ENCODE measurements around the gene FGFR3. TPM values are rescaled to one million over a fixed set of nuclear protein-coding genes. Genes with fewer than 3 reads are reported as not detected.

FGFR3 gene
- total RNA-seq, 4 donors from 2014 or later, result 0.78 to 5.1 (median 1.6) TPM

DNA sequence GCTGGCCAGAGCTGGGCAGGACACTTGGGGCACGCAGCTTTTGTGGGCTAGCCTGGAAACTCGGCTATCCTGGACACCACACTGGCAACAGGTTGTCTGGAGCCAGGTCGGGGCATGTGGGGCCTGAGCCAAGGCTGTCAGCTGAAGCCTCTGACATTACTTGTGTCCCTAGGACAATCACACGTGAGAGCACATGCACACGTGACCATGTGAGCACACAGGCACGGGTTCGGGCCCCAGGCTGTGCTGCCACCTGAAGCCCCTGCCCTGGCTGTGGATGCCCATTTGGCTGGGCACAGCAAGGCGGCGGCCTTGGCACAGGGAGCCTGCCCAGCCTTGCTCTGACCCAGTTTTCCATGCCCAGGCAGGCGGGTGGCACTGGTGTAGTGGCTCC, 8.7 kb upstream of the FGFR3 start:
- WGBS, 2 donors, result 75 to 80% methylated on average over 8 of the region's 10 CpGs
- peaks cover 0 to 15% of the 10 kb centered on the region in 2 donors for H3K4me1 ChIP-seq
- H3K4me3 ChIP-seq (replicated peaks in 1 of 3), result no peak overlapping the region
- H3K9me3 ChIP-seq, result no peaks in the 10 kb centered on the region
- no peak overlapping the region for H3K27ac ChIP-seq
- H3K27me3 ChIP-seq, result no peaks in the 10 kb centered on the region
- H3K36me3 ChIP-seq, result no peaks in the 10 kb centered on the region
- TF ChIP-seq, protein P1, sequence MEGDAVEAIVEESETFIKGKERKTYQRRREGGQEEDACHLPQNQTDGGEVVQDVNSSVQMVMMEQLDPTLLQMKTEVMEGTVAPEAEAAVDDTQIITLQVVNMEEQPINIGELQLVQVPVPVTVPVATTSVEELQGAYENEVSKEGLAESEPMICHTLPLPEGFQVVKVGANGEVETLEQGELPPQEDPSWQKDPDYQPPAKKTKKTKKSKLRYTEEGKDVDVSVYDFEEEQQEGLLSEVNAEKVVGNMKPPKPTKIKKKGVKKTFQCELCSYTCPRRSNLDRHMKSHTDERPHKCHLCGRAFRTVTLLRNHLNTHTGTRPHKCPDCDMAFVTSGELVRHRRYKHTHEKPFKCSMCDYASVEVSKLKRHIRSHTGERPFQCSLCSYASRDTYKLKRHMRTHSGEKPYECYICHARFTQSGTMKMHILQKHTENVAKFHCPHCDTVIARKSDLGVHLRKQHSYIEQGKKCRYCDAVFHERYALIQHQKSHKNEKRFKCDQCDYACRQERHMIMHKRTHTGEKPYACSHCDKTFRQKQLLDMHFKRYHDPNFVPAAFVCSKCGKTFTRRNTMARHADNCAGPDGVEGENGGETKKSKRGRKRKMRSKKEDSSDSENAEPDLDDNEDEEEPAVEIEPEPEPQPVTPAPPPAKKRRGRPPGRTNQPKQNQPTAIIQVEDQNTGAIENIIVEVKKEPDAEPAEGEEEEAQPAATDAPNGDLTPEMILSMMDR (IDR thresholded peaks at IDR 0.05), result no peak
- TF ChIP-seq POLR2A (IDR thresholded peaks at IDR 0.05), result no peak
- peak in 1 of 2 donors; percentile 47 for DNase-seq
- intact Hi-C loops (cut with DNase I), result no loop called here

DNA sequence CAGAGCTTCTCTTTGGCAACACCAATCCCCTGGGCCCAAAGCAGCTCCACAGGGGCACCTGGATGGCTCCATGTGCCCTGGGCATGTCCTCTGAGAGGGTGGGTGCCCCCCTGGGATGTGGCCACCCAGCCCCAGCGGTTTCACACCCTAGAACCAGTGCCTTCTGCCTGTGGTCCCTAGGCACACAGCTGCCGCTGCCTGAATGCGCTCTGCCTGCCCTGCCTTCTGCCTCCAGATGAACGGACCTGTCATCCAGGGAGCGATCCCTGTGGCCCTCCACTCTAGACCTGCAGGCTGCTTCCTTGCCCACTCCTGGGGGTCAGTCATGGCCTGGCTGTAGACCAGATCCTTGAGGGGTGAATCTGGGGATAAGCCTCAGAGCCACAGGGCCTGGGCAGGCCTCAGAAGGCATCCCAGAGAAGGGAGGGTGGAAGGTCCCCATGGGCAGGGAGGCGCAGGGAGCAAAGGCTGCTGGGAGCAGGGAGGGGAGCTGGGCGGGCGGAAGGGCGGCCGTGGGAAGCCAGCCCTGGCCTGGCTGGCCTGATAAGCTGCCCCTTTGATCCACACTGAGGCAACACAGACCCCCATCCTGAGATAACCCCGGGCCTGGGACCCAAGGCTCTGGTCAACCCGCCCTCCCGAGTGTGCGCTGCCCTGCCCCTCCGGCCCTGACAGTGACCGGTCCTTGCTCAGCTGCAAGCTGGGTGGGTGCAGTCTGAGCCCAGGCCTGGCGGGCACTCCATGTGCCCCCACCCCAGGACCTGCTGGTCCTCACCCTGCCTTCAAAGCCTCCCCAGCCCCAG, 8.1 kb upstream of the FGFR3 start:
- Histone ChIP-seq H3K9me3 (no peaks in the 10 kb centered on the region), H3K4me3 (replicated peaks in 1 of 3) (no peak overlapping the region), H3K36me3 (no peaks in the 10 kb centered on the region), H3K4me1 (peaks cover 0 to 15% of the 10 kb centered on the region in 2 donors), H3K27ac (no peak overlapping the region), H3K27me3 (no peaks in the 10 kb centered on the region)
- no peak for DNase-seq
- intact Hi-C loops (cut with DNase I), result no loop called here
- WGBS, 2 donors, result 69 to 71% methylated on average over 10 of the region's 17 CpGs
- TF ChIP-seq, protein P1 (IDR thresholded peaks at IDR 0.05), result no peak
- no peak for TF ChIP-seq POLR2A (IDR thresholded peaks at IDR 0.05)

DNA sequence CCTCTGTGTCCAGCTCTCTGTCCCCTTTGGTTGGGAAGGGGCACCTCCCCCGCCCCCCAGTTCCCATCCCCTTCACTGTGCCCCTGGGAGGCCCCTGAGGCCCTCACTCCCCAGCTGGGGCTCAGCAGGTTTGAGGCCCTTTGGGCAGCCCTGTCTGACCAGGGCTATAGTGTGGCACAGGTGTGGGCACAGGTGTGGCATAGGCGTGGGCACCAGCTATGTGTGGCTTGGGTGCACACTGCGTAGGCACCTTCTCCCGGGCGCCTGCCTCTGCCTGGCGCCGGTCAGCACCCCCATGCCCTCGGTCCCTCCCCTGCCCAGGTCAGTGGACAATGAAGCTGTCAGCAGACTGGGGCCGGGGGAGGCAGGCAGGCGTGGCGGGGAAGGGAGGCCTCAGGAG, 7.5 kb upstream of the FGFR3 start:
- Histone ChIP-seq H3K27ac (no peak overlapping the region), H3K36me3 (no peaks in the 10 kb centered on the region), H3K9me3 (no peaks in the 10 kb centered on the region), H3K4me1 (peaks cover 0 to 15% of the 10 kb centered on the region in 2 donors), H3K4me3 (replicated peaks in 1 of 3) (no peak overlapping the region), H3K27me3 (no peaks in the 10 kb centered on the region)
- TF ChIP-seq POLR2A (IDR thresholded peaks at IDR 0.05), result no peak
- TF ChIP-seq, protein P1 (IDR thresholded peaks at IDR 0.05), result no peak
- DNase-seq, result no peak
- WGBS, 2 donors, result 89 to 95% methylated on average over 5 to 7 of the region's 11 CpGs
- intact Hi-C loops (cut with DNase I), result no loop called here

DNA sequence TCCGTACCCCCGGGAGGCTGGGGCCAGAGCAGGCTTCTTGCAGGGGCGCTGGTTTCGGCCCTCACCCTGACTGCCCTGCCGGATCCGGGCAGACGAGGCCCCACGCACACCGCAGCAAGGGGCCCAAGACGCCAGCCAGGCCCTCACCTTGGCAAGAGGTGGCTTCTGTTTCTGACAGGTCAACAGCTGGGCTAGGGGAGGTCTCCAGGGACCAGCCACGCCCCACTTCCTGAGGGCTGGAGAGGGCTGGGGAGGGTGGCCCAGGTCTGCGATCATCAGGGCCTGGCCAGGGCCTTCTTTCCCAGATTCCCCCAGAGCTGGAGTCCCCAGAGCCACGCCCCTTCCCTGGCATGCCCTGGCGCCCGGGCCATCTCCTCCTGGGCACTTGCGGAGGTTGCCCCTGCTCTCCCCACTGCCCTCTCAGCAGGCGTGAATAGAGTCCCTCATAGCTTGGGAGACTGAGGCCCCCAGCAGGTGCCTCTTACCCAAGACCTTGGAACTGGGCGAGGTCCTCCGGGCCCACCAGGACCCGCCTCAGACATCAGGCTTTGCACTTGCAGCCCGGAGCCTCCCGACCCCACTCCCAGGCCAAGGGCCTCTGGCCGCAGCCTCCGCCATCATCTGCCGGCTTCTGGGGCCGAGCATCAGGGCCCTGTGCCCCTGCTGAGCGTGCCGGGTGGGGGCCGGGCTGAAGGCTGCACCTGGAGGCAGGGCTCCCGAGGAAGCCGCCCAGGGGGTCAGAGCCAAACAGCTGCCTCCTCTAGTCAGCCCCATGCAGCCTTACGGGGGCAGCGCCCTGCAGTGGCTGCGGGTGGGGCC, 6.3 kb upstream of the FGFR3 start:
- DNase-seq, result no peak
- no peak for TF ChIP-seq POLR2A (IDR thresholded peaks at IDR 0.05)
- TF ChIP-seq, protein P1 (IDR thresholded peaks at IDR 0.05), result no peak
- Histone ChIP-seq H3K27me3 (no peaks in the 10 kb centered on the region), H3K9me3 (no peaks in the 10 kb centered on the region), H3K36me3 (no peaks in the 10 kb centered on the region), H3K4me3 (replicated peaks in 1 of 3) (no peak overlapping the region), H3K4me1 (peaks cover 0 to 15% of the 10 kb centered on the region in 2 donors), H3K27ac (no peak overlapping the region)
- WGBS, 2 donors, result 89 to 90% methylated on average over 5 to 15 of the region's 34 CpGs
- intact Hi-C loops (cut with DNase I), result no loop called here

Data from thyroid gland (tissue), 4 donors.